T-cell (primary cell): ENCODE measurements around the gene AGAP1. TPM values are rescaled to one million over a fixed set of nuclear protein-coding genes. Genes with fewer than 3 reads are reported as not detected.

ENCODE experiments used
- ATAC-seq, 4 experiments: fragments of 200-7000 bp in 3 of 4; fragments of 150-1000 bp in 1 of 4; cut with Tn5 transposase; replicated peaks in 1 of 4; 1 replicate in 3 of 4; 2 replicates in 1 of 4; pipeline ENCODE4 v1.10.0; 2021; ENCODE audit warnings: moderate library complexity in 3 of 4, mild to moderate bottlenecking in 2 of 4, moderate number of reproducible peaks in 1 of 4
- CTCF ChIA-PET, 2 donors: fragments of 300-600 bp; sonication (Branson Sonifier 250); formaldehyde crosslinking; loops; one replicate each; lab custom pipeline; 2022; ENCODE audit warnings: antibody characterized with exemption in 2 of 2; lab: Charles Lee
- POLR2A ChIA-PET, 2 donors: fragments of 300-600 bp; sonication (Branson Sonifier 250); formaldehyde crosslinking; loops; one replicate each; lab custom pipeline; 2022; ENCODE audit warnings: antibody characterized with exemption in 2 of 2; lab: Charles Lee
- DNase-seq, 35 experiments: peaks; one replicate each; pipeline versions ENCODE4 v3.0.0 to v3.0.0-alpha.2; 2013 to 2023
- H3K27ac ChIP-seq: one replicate; pipeline ENCODE4 v1.5.1; 2013; ENCODE audit warnings: low read length
- H3K27me3 ChIP-seq, 2 experiments: replicated peaks in 1 of 2; 1 replicate in 1 of 2; 2 replicates in 1 of 2; pipeline versions ENCODE4 v1.6.1 to v1.7.0; 2013; ENCODE audit warnings: low read length in 1 of 2, mixed read lengths in 1 of 2; ENCODE audit not compliant: control insufficient read depth in 2 of 2, insufficient read depth in 2 of 2; ENCODE audit errors: extremely low read depth in 1 of 2
- H3K36me3 ChIP-seq, 2 donors: 1 replicate in 1 of 2; 2 replicates in 1 of 2; pipeline versions ENCODE4 v1.6.1 to v1.7.0; 2013; ENCODE audit warnings: low read length in 1 of 2; ENCODE audit not compliant: control insufficient read depth in 2 of 2, insufficient read depth in 1 of 2; ENCODE audit errors: extremely low read depth in 1 of 2
- H3K4me1 ChIP-seq, 2 experiments: 1 replicate in 1 of 2; 2 replicates in 1 of 2; pipeline versions ENCODE4 v1.6.1 to v1.7.0; 2013; ENCODE audit warnings: low read length in 2 of 2, mixed read lengths in 1 of 2; ENCODE audit not compliant: insufficient read depth in 2 of 2, control insufficient read depth in 1 of 2; ENCODE audit errors: extremely low read depth in 1 of 2
- H3K4me3 ChIP-seq, 2 donors: 1 replicate in 1 of 2; 2 replicates in 1 of 2; pipeline versions ENCODE4 v1.5.1 to v1.7.0; 2013; ENCODE audit warnings: mild to moderate bottlenecking in 2 of 2, low read length in 1 of 2, moderate library complexity in 1 of 2; ENCODE audit not compliant: control insufficient read depth in 1 of 2; ENCODE audit errors: extremely low read depth in 1 of 2
- H3K9me3 ChIP-seq: 2 replicates; pipeline ENCODE4 v1.7.0; 2013
- H3K27ac Mint-ChIP-seq, 2 donors: one replicate each; pipeline ENCODE4 v1.8.0; 2020 to 2021; ENCODE audit warnings: mild to moderate bottlenecking in 2 of 2, mixed read lengths in 2 of 2
- H3K27me3 Mint-ChIP-seq, 2 donors: one replicate each; pipeline ENCODE4 v1.8.0; 2021 to 2022; ENCODE audit warnings: mixed read lengths in 2 of 2
- H3K36me3 Mint-ChIP-seq: one replicate; pipeline ENCODE4 v1.8.0; 2021; ENCODE audit warnings: mixed read lengths
- H3K4me1 Mint-ChIP-seq, 3 donors: one replicate each; pipeline ENCODE4 v1.8.0; 2020 to 2022; ENCODE audit warnings: mixed read lengths in 3 of 3, mild to moderate bottlenecking in 1 of 3
- H3K4me3 Mint-ChIP-seq, 3 donors: one replicate each; pipeline ENCODE4 v1.8.0; 2020 to 2022; ENCODE audit warnings: mild to moderate bottlenecking in 3 of 3, mixed read lengths in 3 of 3, moderate library complexity in 3 of 3
- H3K9me3 Mint-ChIP-seq, 3 donors: one replicate each; pipeline ENCODE4 v1.8.0; 2020 to 2022; ENCODE audit warnings: mixed read lengths in 3 of 3
- WGBS: methylation state at CpG from one replicate; pipeline ENCODE4 v1.1.5; 2013; ENCODE audit warnings: missing lambda C conversion rate; ENCODE audit not compliant: insufficient coverage; 5-methylcytosine and 5-hydroxymethylcytosine counted together
- total RNA-seq, 35 experiments: library from RNA in 6 of 35; stranded (reverse) in 6 of 35; fragments of 120-200 nt in 1 of 35; gene quantifications; one replicate each; pipeline versions ENCODE4 v1.2.1 to v1.2.4 and lab custom pipeline; 2013 to 2026

AGAP1 gene
- total RNA-seq, 5 donors from 2014 or later (not counting 1 experiment from before 2014, with no cell fraction given) = 3.9 to 15.6 (median 5.2) TPM

- H3K4me1 ChIP-seq = no peaks in the 10 kb centered on the region
- no peak for ATAC-seq
- 65% methylated on average over 8 of the region's 9 CpGs for whole genome bisulfite sequencing
- no peak overlapping the region for H3K27ac Mint-ChIP-seq
- H3K4me3 ChIP-seq = no peak overlapping the region
- ChIA-PET POLR2A (no interaction called here), CTCF (no interaction called here)
- DNase-seq = no peak
- H3K27me3 ChIP-seq = peaks cover 0 to 12% of the 10 kb centered on the region in 2 experiments
- no peak overlapping the region for H3K4me3 Mint-ChIP-seq
- peaks cover 0 to 4% (median 3%) of the 10 kb centered on the region in 3 donors for H3K9me3 Mint-ChIP-seq
- no peaks in the 10 kb centered on the region for H3K4me1 Mint-ChIP-seq
- H3K27me3 Mint-ChIP-seq = peaks cover 2 to 4% of the 10 kb centered on the region in 2 donors
- no peaks in the 10 kb centered on the region for H3K36me3 Mint-ChIP-seq
- no peak overlapping the region for H3K27ac ChIP-seq
- H3K9me3 ChIP-seq = no peaks in the 10 kb centered on the region
- no peaks in the 10 kb centered on the region for H3K36me3 ChIP-seq
Measured at GRCh38 chr2:235876099-235876679, 382.3 kb downstream of the AGAP1 start.

DNA sequence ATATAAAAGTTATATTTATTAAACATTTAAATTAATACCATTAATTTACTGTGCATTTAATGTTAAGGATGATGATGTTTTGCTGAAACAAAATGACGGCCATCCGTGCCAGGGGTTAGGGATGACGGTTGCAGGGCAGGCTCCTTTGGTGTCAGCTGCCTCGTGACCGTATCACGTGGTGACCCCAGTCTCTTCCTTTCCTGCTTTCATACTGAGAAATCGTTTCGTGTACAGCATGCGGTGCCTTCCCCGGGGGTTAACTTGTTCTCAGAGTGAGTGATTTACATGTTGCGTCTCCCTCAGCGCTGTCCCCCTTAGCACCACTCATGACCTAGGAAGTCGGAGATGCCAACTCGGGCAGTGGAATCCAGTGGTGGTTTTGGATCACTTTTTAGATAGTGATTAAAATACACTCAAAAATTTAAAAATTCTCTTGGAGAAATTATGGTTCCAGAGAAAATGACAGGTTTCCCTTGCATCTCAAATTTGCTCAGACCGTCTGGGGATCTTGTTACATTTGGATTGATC lies 383.5 kb downstream of the AGAP1 start:
- POLR2A ChIA-PET = no interaction called here
- Histone ChIP-seq H3K4me3 (no peak overlapping the region), H3K4me1 (no peaks in the 10 kb centered on the region), H3K27me3 (peaks cover 0 to 12% of the 10 kb centered on the region in 2 experiments), H3K36me3 (no peaks in the 10 kb centered on the region), H3K9me3 (no peaks in the 10 kb centered on the region), H3K27ac (no peak overlapping the region)
- CTCF ChIA-PET = no interaction called here
- Mint-ChIP-seq H3K4me3 (no peak overlapping the region), H3K36me3 (no peaks in the 10 kb centered on the region), H3K27ac (no peak overlapping the region), H3K4me1 (no peaks in the 10 kb centered on the region), H3K27me3 (peaks cover 2 to 4% of the 10 kb centered on the region in 2 donors), H3K9me3 (no peaks in the 10 kb centered on the region)
- ATAC-seq (no peak), DNase-seq (no peak)
- 87% methylated on average over 8 of the region's 15 CpGs for WGBS

DNA sequence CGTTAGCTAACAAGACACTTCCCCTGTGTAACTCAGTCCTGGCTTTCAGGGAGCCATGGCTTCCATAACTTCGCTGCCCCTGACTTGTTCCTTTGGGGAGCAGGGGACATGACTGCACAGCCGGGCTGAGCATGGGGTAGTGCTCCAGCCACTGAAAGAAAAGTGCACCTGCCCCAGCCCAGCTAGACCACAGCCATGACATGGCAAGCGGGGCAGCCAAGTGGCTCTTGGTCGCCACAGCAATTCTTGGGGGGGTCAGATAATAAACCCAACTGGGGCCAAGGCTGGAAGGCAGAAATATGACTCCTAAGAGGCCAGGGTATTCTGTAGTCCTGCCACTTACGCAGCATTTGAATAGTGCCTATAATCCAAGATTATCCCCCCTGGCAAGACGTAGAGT lies 385.3 kb downstream of the AGAP1 start:
- Histone ChIP-seq H3K9me3 (no peaks in the 10 kb centered on the region), H3K4me3 (no peak overlapping the region), H3K4me1 (no peaks in the 10 kb centered on the region), H3K27me3 (peaks cover 0 to 10% of the 10 kb centered on the region in 2 experiments), H3K36me3 (no peaks in the 10 kb centered on the region), H3K27ac (no peak overlapping the region)
- no peaks in the 10 kb centered on the region for H3K4me1 Mint-ChIP-seq
- no peaks in the 10 kb centered on the region for H3K36me3 Mint-ChIP-seq
- no peak overlapping the region for H3K27ac Mint-ChIP-seq
- ChIA-PET POLR2A (no interaction called here), CTCF (no interaction called here)
- ATAC-seq = no peak
- H3K27me3 Mint-ChIP-seq = peaks cover 2 to 4% of the 10 kb centered on the region in 2 donors
- no peak for DNase-seq
- H3K4me3 Mint-ChIP-seq = no peak overlapping the region
- no peaks in the 10 kb centered on the region for H3K9me3 Mint-ChIP-seq
- WGBS = 88% methylated on average over 4 of the region's 7 CpGs

GRCh38 chr2:235883675-235884074 lies 389.8 kb downstream of the AGAP1 start:
- Histone ChIP-seq H3K27me3 (peaks cover 0 to 3% of the 10 kb centered on the region in 2 experiments), H3K36me3 (no peaks in the 10 kb centered on the region), H3K4me1 (no peaks in the 10 kb centered on the region), H3K27ac (no peak overlapping the region), H3K9me3 (no peaks in the 10 kb centered on the region), H3K4me3 (no peak overlapping the region)
- Mint-ChIP-seq H3K27me3 (peaks cover 0 to 4% of the 10 kb centered on the region in 2 donors), H3K36me3 (no peaks in the 10 kb centered on the region), H3K9me3 (no peaks in the 10 kb centered on the region), H3K4me3 (no peak overlapping the region), H3K4me1 (no peaks in the 10 kb centered on the region), H3K27ac (no peak overlapping the region)
- ChIA-PET CTCF (no interaction called here), POLR2A (no interaction called here)
- ATAC-seq (no peak), DNase-seq (no peak)
- no CpG with 5 or more reads among the region's 3 CpGs for WGBS

- POLR2A ChIA-PET = no interaction called here
- Histone ChIP-seq H3K4me3 (no peak overlapping the region), H3K27ac (no peak overlapping the region), H3K4me1 (no peaks in the 10 kb centered on the region), H3K9me3 (no peaks in the 10 kb centered on the region), H3K27me3 (no peaks in the 10 kb centered on the region), H3K36me3 (no peaks in the 10 kb centered on the region)
- Mint-ChIP-seq H3K4me1 (no peaks in the 10 kb centered on the region), H3K4me3 (no peak overlapping the region), H3K9me3 (no peaks in the 10 kb centered on the region), H3K36me3 (no peaks in the 10 kb centered on the region), H3K27me3 (peaks cover 0 to 2% of the 10 kb centered on the region in 2 donors), H3K27ac (no peak overlapping the region)
- 88% methylated on average over 5 of the region's 5 CpGs for WGBS
- ATAC-seq (no peak), DNase-seq (no peak)
- CTCF ChIA-PET = no interaction called here
Measured at GRCh38 chr2:235889302-235889630, 395.4 kb downstream of the AGAP1 start.

GRCh38 chr2:235893129-235893698 lies 399.4 kb downstream of the AGAP1 start:
- Histone ChIP-seq H3K4me3 (no peak overlapping the region), H3K27ac (no peak overlapping the region), H3K27me3 (no peaks in the 10 kb centered on the region), H3K36me3 (no peaks in the 10 kb centered on the region), H3K9me3 (no peaks in the 10 kb centered on the region), H3K4me1 (no peaks in the 10 kb centered on the region)
- no peak overlapping the region for H3K4me3 Mint-ChIP-seq
- CTCF ChIA-PET = no interaction called here
- peaks cover 0 to 2% (median 0%) of the 10 kb centered on the region in 3 donors for H3K9me3 Mint-ChIP-seq
- H3K27me3 Mint-ChIP-seq = peaks cover 0 to 2% of the 10 kb centered on the region in 2 donors
- no peaks in the 10 kb centered on the region for H3K36me3 Mint-ChIP-seq
- no peaks in the 10 kb centered on the region for H3K4me1 Mint-ChIP-seq
- no peak overlapping the region for H3K27ac Mint-ChIP-seq
- ATAC-seq (no peak), DNase-seq (no peak)
- POLR2A ChIA-PET = no interaction called here
- WGBS = 94% methylated on average over 27 of the region's 27 CpGs
